Measurements from ENCODE around the gene SLC8A2. TPM values are rescaled to one million over a fixed set of nuclear protein-coding genes. Genes with fewer than 3 reads are reported as not detected.

The SLC8A2 gene
- total RNA-seq, 1 donor from 2014 or later = 14.5 TPM

DNA sequence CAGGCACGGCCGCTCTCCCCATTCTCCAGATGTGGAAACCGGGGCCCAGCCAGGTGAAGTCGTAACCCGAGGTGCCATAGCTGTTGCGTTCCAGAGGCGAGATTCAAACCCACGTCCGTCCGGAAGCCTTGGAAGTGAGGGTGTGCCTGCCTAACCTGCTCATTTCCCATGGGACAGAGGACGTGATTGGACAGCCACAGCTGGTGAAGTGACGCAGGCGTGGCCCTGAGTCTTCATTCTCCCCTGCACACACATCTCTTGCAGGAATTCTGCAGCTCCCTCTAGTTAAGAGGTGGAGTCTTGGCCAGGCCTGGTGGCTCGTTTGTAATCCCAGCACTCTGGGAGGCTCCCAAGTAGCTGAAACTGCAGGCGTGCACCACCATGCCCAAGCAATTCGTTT lies 69.2 kb downstream of the SLC8A2 start:
- Histone ChIP-seq H2AFZ (replicated peaks) (no peak overlapping the region), H3K4me3 (no peak overlapping the region), H3K36me3 (no peaks in the 10 kb centered on the region), H3F3A (ENCODE audit: low read depth) (peaks cover 3% of the 10 kb centered on the region), H3K79me2 (ENCODE audit: low read depth) (no peaks in the 10 kb centered on the region), H3K4me2 (no peak overlapping the region), H3K27ac (no peak overlapping the region), H3K4me1 (peaks cover 11% of the 10 kb centered on the region), H3K9me3 (ENCODE audit: low read depth) (no peaks in the 10 kb centered on the region), H3K27me3 (peaks cover 3% of the 10 kb centered on the region), H3K9ac (no peak overlapping the region), H4K20me1 (ENCODE audit: low read depth) (peaks cover 28% of the 10 kb centered on the region)
- DNase-seq (ENCODE audit: low spot score) = no peak
- Mint-ChIP-seq H3K36me3 (peaks cover 7% of the 10 kb centered on the region), H3K4me3 (no peak overlapping the region), H3K4me1 (peaks cover 13% of the 10 kb centered on the region), H3K27ac (no peak overlapping the region), H3K9me3 (no peaks in the 10 kb centered on the region), H3K27me3 (ENCODE audit: insufficient read depth, low read depth) (peaks cover 10% of the 10 kb centered on the region)
- TF ChIP-seq, protein P1, sequence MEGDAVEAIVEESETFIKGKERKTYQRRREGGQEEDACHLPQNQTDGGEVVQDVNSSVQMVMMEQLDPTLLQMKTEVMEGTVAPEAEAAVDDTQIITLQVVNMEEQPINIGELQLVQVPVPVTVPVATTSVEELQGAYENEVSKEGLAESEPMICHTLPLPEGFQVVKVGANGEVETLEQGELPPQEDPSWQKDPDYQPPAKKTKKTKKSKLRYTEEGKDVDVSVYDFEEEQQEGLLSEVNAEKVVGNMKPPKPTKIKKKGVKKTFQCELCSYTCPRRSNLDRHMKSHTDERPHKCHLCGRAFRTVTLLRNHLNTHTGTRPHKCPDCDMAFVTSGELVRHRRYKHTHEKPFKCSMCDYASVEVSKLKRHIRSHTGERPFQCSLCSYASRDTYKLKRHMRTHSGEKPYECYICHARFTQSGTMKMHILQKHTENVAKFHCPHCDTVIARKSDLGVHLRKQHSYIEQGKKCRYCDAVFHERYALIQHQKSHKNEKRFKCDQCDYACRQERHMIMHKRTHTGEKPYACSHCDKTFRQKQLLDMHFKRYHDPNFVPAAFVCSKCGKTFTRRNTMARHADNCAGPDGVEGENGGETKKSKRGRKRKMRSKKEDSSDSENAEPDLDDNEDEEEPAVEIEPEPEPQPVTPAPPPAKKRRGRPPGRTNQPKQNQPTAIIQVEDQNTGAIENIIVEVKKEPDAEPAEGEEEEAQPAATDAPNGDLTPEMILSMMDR (IDR thresholded peaks at IDR 0.05) = no peak
- no peak for TF ChIP-seq EZH2 (IDR thresholded peaks at IDR 0.05)
- TF ChIP-seq EZH2phosphoT487 (IDR thresholded peaks at IDR 0.05) = no peak

GRCh38 chr19:47398707-47399597 lies 72.7 kb downstream of the SLC8A2 start:
- peaks cover 11% of the 10 kb centered on the region for H3K4me1 ChIP-seq
- no peaks in the 10 kb centered on the region for H3K36me3 ChIP-seq
- H3K4me1 Mint-ChIP-seq = peaks cover 18% of the 10 kb centered on the region
- no peaks in the 10 kb centered on the region for H3K79me2 ChIP-seq (ENCODE audit: low read depth)
- H3F3A ChIP-seq (ENCODE audit: low read depth) = no peaks in the 10 kb centered on the region
- H3K36me3 Mint-ChIP-seq = no peaks in the 10 kb centered on the region
- no peaks in the 10 kb centered on the region for H4K20me1 ChIP-seq (ENCODE audit: low read depth)
- no peaks in the 10 kb centered on the region for H3K9me3 ChIP-seq (ENCODE audit: low read depth)
- no peak overlapping the region for H3K4me3 ChIP-seq
- H3K27me3 ChIP-seq = no peaks in the 10 kb centered on the region
- no peak for DNase-seq (ENCODE audit: low spot score)
- H3K9ac ChIP-seq = no peak overlapping the region
- H3K4me2 ChIP-seq = no peak overlapping the region
- H3K27ac ChIP-seq = no peak overlapping the region
- H3K4me3 Mint-ChIP-seq = peak overlapping the region; percentile 31
- H2AFZ ChIP-seq (replicated peaks) = no peak overlapping the region
- no peaks in the 10 kb centered on the region for H3K9me3 Mint-ChIP-seq
- H3K27ac Mint-ChIP-seq = peak overlapping the region; percentile 67
- H3K27me3 Mint-ChIP-seq (ENCODE audit: insufficient read depth, low read depth) = peaks cover 10% of the 10 kb centered on the region
- TF ChIP-seq, protein P1 (IDR thresholded peaks at IDR 0.05) = no peak
- TF ChIP-seq EZH2 (IDR thresholded peaks at IDR 0.05) (no peak), EZH2phosphoT487 (IDR thresholded peaks at IDR 0.05) (no peak)

GRCh38 chr19:47391510-47392223 lies 80.0 kb downstream of the SLC8A2 start:
- DNase-seq (ENCODE audit: low spot score) = peak; percentile 78
- Histone ChIP-seq H3K79me2 (ENCODE audit: low read depth) (no peaks in the 10 kb centered on the region), H3K4me3 (no peak overlapping the region), H3K27me3 (no peaks in the 10 kb centered on the region), H3K4me2 (no peak overlapping the region), H2AFZ (replicated peaks) (no peak overlapping the region), H3F3A (ENCODE audit: low read depth) (peaks cover 7% of the 10 kb centered on the region), H3K36me3 (no peaks in the 10 kb centered on the region), H3K4me1 (no peaks in the 10 kb centered on the region), H4K20me1 (ENCODE audit: low read depth) (no peaks in the 10 kb centered on the region), H3K9ac (no peak overlapping the region), H3K9me3 (ENCODE audit: low read depth) (no peaks in the 10 kb centered on the region), H3K27ac (no peak overlapping the region)
- H3K27me3 Mint-ChIP-seq (ENCODE audit: insufficient read depth, low read depth) = peaks cover 6% of the 10 kb centered on the region
- peaks cover 20% of the 10 kb centered on the region for H3K4me1 Mint-ChIP-seq
- H3K36me3 Mint-ChIP-seq = no peaks in the 10 kb centered on the region
- TF ChIP-seq EZH2phosphoT487 (IDR thresholded peaks at IDR 0.05) (no peak), EZH2 (IDR thresholded peaks at IDR 0.05) (no peak)
- TF ChIP-seq, protein P1 (IDR thresholded peaks at IDR 0.05) = peak; percentile 96
- H3K4me3 Mint-ChIP-seq = peak overlapping the region; percentile 72
- H3K27ac Mint-ChIP-seq = no peak overlapping the region
- no peaks in the 10 kb centered on the region for H3K9me3 Mint-ChIP-seq
